Liver (tissue), 9 donors: ENCODE results near the gene P2RX5. TPM values are rescaled to one million over a fixed set of nuclear protein-coding genes. Genes with fewer than 3 reads are reported as not detected.

Experiments
- DNase-seq: peaks from one replicate; pipeline ENCODE4 v3.0.0-alpha.2; 2017; ENCODE audit warnings: low spot score
- H3K27ac ChIP-seq, 2 donors: one replicate each; pipeline ENCODE4 v1.7.0; 2013; ENCODE audit warnings: inconsistent platforms in 2 of 2, low read length in 2 of 2, control low read depth in 1 of 2, low read depth in 1 of 2, mild to moderate bottlenecking in 1 of 2
- H3K27me3 ChIP-seq, 4 donors: one replicate each; pipeline versions ENCODE4 v1.6.1 to v1.7.0; 2013; ENCODE audit warnings: low read length in 3 of 4, inconsistent platforms in 1 of 4, mild to moderate bottlenecking in 1 of 4, moderate library complexity in 1 of 4; ENCODE audit not compliant: control insufficient read depth in 4 of 4, insufficient read depth in 4 of 4
- H3K36me3 ChIP-seq, 4 donors: one replicate each; pipeline versions ENCODE4 v1.6.1 to v1.7.0; 2013; ENCODE audit warnings: low read length in 3 of 4, mild to moderate bottlenecking in 3 of 4, low read depth in 1 of 4, moderate library complexity in 1 of 4; ENCODE audit not compliant: control insufficient read depth in 4 of 4, insufficient read depth in 3 of 4
- H3K4me1 ChIP-seq, 4 donors: one replicate each; pipeline versions ENCODE4 v1.6.1 to v1.7.0; 2013; ENCODE audit warnings: low read length in 3 of 4, mild to moderate bottlenecking in 3 of 4, moderate library complexity in 1 of 4; ENCODE audit not compliant: control insufficient read depth in 4 of 4, insufficient read depth in 4 of 4
- H3K4me3 ChIP-seq, 3 donors: one replicate each; pipeline versions ENCODE4 v1.6.1 to v1.7.0; 2013; ENCODE audit warnings: low read length in 3 of 3, control low read depth in 1 of 3, low read depth in 1 of 3, mild to moderate bottlenecking in 1 of 3
- H3K9ac ChIP-seq, 2 donors: one replicate each; pipeline ENCODE4 v1.7.0; 2013; ENCODE audit warnings: low read length in 2 of 2, mild to moderate bottlenecking in 2 of 2, moderate library complexity in 2 of 2, control low read depth in 1 of 2, low read depth in 1 of 2
- H3K9me3 ChIP-seq, 4 donors: one replicate each; pipeline versions ENCODE4 v1.6.1 to v1.7.0; 2013; ENCODE audit warnings: low read length in 3 of 4; ENCODE audit not compliant: control insufficient read depth in 4 of 4
- EGR1 ChIP-seq, 2 donors: IDR thresholded peaks; 2 replicates each; pipeline ENCODE4 v1.6.1; 2016 to 2018; ENCODE audit warnings: antibody characterized with exemption in 2 of 2, low read depth in 2 of 2
- FOXA1 ChIP-seq: IDR thresholded peaks from 2 replicates; pipeline ENCODE4 v1.6.1; 2016; ENCODE audit warnings: antibody characterized with exemption
- FOXA2 ChIP-seq: IDR thresholded peaks from 2 replicates; pipeline ENCODE4 v1.6.1; 2016; ENCODE audit warnings: antibody characterized with exemption
- GABPA ChIP-seq, 2 donors: IDR thresholded peaks in 1 of 2; conservative IDR thresholded peaks in 1 of 2; 2 replicates each; pipeline ENCODE4 v1.6.1; 2016; ENCODE audit warnings: antibody characterized with exemption in 2 of 2, mild to moderate bottlenecking in 1 of 2, moderate library complexity in 1 of 2
- HNF4A ChIP-seq, 2 donors: conservative IDR thresholded peaks; 2 replicates each; pipeline ENCODE4 v1.6.1; 2016; ENCODE audit warnings: antibody characterized with exemption in 2 of 2, mild to moderate bottlenecking in 2 of 2
- HNF4G ChIP-seq: IDR thresholded peaks from 2 replicates; pipeline ENCODE4 v1.6.1; 2016; ENCODE audit warnings: antibody characterized with exemption
- JUND ChIP-seq, 2 donors: IDR thresholded peaks; 2 replicates each; pipeline ENCODE4 v1.6.1; 2016; ENCODE audit warnings: antibody characterized with exemption in 2 of 2
- NR2F2 ChIP-seq: IDR thresholded peaks from 2 replicates; pipeline ENCODE4 v1.6.1; 2016; ENCODE audit warnings: antibody characterized with exemption
- RAD21 ChIP-seq, 2 donors: IDR thresholded peaks; 2 replicates each; pipeline ENCODE4 v1.6.1; 2016; ENCODE audit warnings: antibody characterized with exemption in 2 of 2, mild to moderate bottlenecking in 2 of 2
- RXRA ChIP-seq, 2 donors: IDR thresholded peaks; 2 replicates each; pipeline ENCODE4 v1.6.1; 2017 to 2018; ENCODE audit warnings: antibody characterized with exemption in 2 of 2, mild to moderate bottlenecking in 1 of 2
- TAF1 ChIP-seq: conservative IDR thresholded peaks from 2 replicates; pipeline ENCODE4 v1.6.1; 2016; ENCODE audit warnings: antibody characterized with exemption, mild to moderate bottlenecking
- WGBS: extraction: QIAGEN DNeasy Blood & Tissue Kit; methylation state at CpG from one replicate; pipeline ENCODE4 v1.1.7; 2013; 5-methylcytosine and 5-hydroxymethylcytosine counted together
- polyA plus RNA-seq, 2 donors: library from polyadenylated mRNA; stranded (reverse) in 1 of 2; unstranded in 1 of 2; fragments of 200-250 nt in 1 of 2; fragments of >200 nt in 1 of 2; fragmentation: Nextera tagmentation in 1 of 2; extraction: Ambion mirVana in 1 of 2; gene quantifications; one replicate each; pipeline versions ENCODE4 v1.2.1 to v1.2.3, GENCODE V29; 2013 to 2015
- total RNA-seq, 2 donors: library from RNA; depleted of rRNA; stranded (reverse); fragments of >200 nt; gene quantifications; one replicate each; pipeline ENCODE4 v1.2.3, GENCODE V29; 2014
- TF ChIP-seq, protein P1 (sequence below): IDR thresholded peaks from 2 replicates; pipeline ENCODE4 v1.6.1; 2016; ENCODE audit warnings: antibody characterized with exemption
- TF ChIP-seq, protein P2 (sequence below): fragments of 150-350 bp; IDR thresholded peaks from 2 replicates; pipeline ENCODE4 v1.5.1; 2017; ENCODE audit warnings: improper control_type of control experiment, low read depth, low read length; ENCODE audit not compliant: missing input control
- TF ChIP-seq, protein P3 (sequence below): IDR thresholded peaks from 2 replicates; pipeline ENCODE4 v1.6.1; 2016; ENCODE audit warnings: antibody characterized with exemption, mild to moderate bottlenecking
- TF ChIP-seq, protein P4 (sequence below): IDR thresholded peaks from 2 replicates; pipeline ENCODE4 v1.6.1; 2016; ENCODE audit warnings: antibody characterized with exemption
- donor health status: healthy.
- donor health status: healthy.
- donor health status: healthy.
- donor health status: healthy.
- donor health status: healthy.

P2RX5 gene
- total and polyA plus RNA-seq, 4 donors = 0.31 to 1.8 (median 1.1) TPM

DNA sequence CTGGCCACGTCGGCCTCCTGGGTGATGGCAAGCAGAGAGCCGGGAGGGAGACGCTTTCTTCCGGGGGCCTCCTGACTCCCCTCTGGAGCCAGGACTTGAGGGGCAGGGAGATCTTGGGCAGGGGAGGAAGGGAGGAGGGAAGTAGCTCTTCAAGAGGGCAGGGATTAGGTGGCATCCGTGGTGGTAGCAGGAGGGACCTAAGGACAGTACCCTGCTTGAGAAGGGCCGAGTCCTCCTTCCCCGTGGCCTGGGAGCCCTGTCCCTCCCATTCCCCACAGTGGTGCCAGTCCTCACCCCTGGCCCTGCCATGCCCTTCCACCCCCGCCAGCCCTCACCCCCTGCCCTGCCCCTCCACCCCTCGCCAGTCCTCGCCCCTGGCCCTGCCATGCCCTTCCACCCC is 40.2 kb downstream of the P2RX5 start:
- 94% methylated on average over 11 of the region's 11 CpGs for WGBS
- no peak for TF ChIP-seq TAF1
- TF ChIP-seq, protein P1, sequence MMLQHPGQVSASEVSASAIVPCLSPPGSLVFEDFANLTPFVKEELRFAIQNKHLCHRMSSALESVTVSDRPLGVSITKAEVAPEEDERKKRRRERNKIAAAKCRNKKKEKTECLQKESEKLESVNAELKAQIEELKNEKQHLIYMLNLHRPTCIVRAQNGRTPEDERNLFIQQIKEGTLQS = no peak
- no peak for TF ChIP-seq FOXA1
- no peak for TF ChIP-seq RAD21 (IDR thresholded peaks at IDR 0.05)
- TF ChIP-seq HNF4A (conservative IDR thresholded peaks at IDR 0.05) = no peak
- no peak for TF ChIP-seq GABPA (IDR thresholded peaks at IDR 0.05 in 1 of 2, conservative IDR thresholded peaks at IDR 0.05 in 1 of 2)
- TF ChIP-seq, protein P2, sequence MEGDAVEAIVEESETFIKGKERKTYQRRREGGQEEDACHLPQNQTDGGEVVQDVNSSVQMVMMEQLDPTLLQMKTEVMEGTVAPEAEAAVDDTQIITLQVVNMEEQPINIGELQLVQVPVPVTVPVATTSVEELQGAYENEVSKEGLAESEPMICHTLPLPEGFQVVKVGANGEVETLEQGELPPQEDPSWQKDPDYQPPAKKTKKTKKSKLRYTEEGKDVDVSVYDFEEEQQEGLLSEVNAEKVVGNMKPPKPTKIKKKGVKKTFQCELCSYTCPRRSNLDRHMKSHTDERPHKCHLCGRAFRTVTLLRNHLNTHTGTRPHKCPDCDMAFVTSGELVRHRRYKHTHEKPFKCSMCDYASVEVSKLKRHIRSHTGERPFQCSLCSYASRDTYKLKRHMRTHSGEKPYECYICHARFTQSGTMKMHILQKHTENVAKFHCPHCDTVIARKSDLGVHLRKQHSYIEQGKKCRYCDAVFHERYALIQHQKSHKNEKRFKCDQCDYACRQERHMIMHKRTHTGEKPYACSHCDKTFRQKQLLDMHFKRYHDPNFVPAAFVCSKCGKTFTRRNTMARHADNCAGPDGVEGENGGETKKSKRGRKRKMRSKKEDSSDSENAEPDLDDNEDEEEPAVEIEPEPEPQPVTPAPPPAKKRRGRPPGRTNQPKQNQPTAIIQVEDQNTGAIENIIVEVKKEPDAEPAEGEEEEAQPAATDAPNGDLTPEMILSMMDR = no peak
- no peak for TF ChIP-seq NR2F2
- no peak for TF ChIP-seq HNF4G
- TF ChIP-seq FOXA2 = no peak
- TF ChIP-seq RXRA (IDR thresholded peaks at IDR 0.05) = no peak
- TF ChIP-seq, protein P3, sequence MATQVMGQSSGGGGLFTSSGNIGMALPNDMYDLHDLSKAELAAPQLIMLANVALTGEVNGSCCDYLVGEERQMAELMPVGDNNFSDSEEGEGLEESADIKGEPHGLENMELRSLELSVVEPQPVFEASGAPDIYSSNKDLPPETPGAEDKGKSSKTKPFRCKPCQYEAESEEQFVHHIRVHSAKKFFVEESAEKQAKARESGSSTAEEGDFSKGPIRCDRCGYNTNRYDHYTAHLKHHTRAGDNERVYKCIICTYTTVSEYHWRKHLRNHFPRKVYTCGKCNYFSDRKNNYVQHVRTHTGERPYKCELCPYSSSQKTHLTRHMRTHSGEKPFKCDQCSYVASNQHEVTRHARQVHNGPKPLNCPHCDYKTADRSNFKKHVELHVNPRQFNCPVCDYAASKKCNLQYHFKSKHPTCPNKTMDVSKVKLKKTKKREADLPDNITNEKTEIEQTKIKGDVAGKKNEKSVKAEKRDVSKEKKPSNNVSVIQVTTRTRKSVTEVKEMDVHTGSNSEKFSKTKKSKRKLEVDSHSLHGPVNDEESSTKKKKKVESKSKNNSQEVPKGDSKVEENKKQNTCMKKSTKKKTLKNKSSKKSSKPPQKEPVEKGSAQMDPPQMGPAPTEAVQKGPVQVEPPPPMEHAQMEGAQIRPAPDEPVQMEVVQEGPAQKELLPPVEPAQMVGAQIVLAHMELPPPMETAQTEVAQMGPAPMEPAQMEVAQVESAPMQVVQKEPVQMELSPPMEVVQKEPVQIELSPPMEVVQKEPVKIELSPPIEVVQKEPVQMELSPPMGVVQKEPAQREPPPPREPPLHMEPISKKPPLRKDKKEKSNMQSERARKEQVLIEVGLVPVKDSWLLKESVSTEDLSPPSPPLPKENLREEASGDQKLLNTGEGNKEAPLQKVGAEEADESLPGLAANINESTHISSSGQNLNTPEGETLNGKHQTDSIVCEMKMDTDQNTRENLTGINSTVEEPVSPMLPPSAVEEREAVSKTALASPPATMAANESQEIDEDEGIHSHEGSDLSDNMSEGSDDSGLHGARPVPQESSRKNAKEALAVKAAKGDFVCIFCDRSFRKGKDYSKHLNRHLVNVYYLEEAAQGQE = no peak
- TF ChIP-seq JUND (IDR thresholded peaks at IDR 0.05) = no peak
- TF ChIP-seq EGR1 (IDR thresholded peaks at IDR 0.05; ENCODE audit: low read depth in 2 of 2) = no peak
- TF ChIP-seq, protein P4, sequence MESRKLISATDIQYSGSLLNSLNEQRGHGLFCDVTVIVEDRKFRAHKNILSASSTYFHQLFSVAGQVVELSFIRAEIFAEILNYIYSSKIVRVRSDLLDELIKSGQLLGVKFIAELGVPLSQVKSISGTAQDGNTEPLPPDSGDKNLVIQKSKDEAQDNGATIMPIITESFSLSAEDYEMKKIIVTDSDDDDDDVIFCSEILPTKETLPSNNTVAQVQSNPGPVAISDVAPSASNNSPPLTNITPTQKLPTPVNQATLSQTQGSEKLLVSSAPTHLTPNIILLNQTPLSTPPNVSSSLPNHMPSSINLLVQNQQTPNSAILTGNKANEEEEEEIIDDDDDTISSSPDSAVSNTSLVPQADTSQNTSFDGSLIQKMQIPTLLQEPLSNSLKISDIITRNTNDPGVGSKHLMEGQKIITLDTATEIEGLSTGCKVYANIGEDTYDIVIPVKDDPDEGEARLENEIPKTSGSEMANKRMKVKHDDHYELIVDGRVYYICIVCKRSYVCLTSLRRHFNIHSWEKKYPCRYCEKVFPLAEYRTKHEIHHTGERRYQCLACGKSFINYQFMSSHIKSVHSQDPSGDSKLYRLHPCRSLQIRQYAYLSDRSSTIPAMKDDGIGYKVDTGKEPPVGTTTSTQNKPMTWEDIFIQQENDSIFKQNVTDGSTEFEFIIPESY = no peak
- H3K36me3 ChIP-seq = peaks cover 0 to 6% (median under 1%) of the 10 kb centered on the region in 4 donors
- H3K4me3 ChIP-seq = no peak overlapping the region
- no peaks in the 10 kb centered on the region for H3K9me3 ChIP-seq
- peaks cover 0 to 9% (median 4%) of the 10 kb centered on the region in 4 donors for H3K4me1 ChIP-seq
- H3K27me3 ChIP-seq = no peaks in the 10 kb centered on the region
- DNase-seq = no peak
- no peak overlapping the region for H3K27ac ChIP-seq
- no peak overlapping the region for H3K9ac ChIP-seq
